ENCODE measurements around the gene TNFRSF1B. TPM values are rescaled to one million over a fixed set of nuclear protein-coding genes. Genes with fewer than 3 reads are reported as not detected.

The TNFRSF1B gene
- total and polyA plus RNA-seq, 2 donors (not counting 1 experiment from before 2014, with no cell fraction given): 24.8 to 27.5 TPM

DNA sequence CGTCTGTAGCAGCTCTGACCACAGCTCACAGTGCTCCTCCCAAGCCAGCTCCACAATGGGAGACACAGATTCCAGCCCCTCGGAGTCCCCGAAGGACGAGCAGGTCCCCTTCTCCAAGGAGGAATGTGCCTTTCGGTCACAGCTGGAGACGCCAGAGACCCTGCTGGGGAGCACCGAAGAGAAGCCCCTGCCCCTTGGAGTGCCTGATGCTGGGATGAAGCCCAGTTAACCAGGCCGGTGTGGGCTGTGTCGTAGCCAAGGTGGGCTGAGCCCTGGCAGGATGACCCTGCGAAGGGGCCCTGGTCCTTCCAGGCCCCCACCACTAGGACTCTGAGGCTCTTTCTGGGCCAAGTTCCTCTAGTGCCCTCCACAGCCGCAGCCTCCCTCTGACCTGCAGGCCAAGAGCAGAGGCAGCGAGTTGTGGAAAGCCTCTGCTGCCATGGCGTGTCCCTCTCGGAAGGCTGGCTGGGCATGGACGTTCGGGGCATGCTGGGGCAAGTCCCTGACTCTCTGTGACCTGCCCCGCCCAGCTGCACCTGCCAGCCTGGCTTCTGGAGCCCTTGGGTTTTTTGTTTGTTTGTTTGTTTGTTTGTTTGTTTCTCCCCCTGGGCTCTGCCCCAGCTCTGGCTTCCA is 40.1 kb downstream of the TNFRSF1B start:
- H4K20me1 ChIP-seq (ENCODE audit: control insufficient read depth, extremely low read depth, insufficient read depth, low read length): no peaks in the 10 kb centered on the region
- peaks cover 4% of the 10 kb centered on the region for H3K36me3 ChIP-seq (ENCODE audit: control insufficient read depth, insufficient read depth, low read length)
- H2AFZ ChIP-seq (ENCODE audit: low read length): no peak overlapping the region
- H3K79me2 ChIP-seq (ENCODE audit: control insufficient read depth, insufficient read depth, low read length): no peaks in the 10 kb centered on the region
- H3K9me3 ChIP-seq (ENCODE audit: control insufficient read depth, insufficient read depth, low read depth, low read length): no peaks in the 10 kb centered on the region
- H3K9ac ChIP-seq (ENCODE audit: insufficient read depth, low read length): no peak overlapping the region
- no peaks in the 10 kb centered on the region for H3K27me3 ChIP-seq (ENCODE audit: control insufficient read depth, insufficient read depth, low read length)
- no peak for TF ChIP-seq EZH2 (IDR thresholded peaks at IDR 0.05; ENCODE audit: low read length, missing control alignments)
- TF ChIP-seq, protein P1, sequence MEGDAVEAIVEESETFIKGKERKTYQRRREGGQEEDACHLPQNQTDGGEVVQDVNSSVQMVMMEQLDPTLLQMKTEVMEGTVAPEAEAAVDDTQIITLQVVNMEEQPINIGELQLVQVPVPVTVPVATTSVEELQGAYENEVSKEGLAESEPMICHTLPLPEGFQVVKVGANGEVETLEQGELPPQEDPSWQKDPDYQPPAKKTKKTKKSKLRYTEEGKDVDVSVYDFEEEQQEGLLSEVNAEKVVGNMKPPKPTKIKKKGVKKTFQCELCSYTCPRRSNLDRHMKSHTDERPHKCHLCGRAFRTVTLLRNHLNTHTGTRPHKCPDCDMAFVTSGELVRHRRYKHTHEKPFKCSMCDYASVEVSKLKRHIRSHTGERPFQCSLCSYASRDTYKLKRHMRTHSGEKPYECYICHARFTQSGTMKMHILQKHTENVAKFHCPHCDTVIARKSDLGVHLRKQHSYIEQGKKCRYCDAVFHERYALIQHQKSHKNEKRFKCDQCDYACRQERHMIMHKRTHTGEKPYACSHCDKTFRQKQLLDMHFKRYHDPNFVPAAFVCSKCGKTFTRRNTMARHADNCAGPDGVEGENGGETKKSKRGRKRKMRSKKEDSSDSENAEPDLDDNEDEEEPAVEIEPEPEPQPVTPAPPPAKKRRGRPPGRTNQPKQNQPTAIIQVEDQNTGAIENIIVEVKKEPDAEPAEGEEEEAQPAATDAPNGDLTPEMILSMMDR (conservative IDR thresholded peaks at IDR 0.05 in 1 of 2, IDR thresholded peaks at IDR 0.05 in 1 of 2; ENCODE audit: low read depth in 1 of 2, low read length in 2 of 2): no peak
- no peak overlapping the region for H3K27ac ChIP-seq (ENCODE audit: insufficient read depth, low read length)
- H3K4me3 ChIP-seq (replicated peaks in 1 of 4; ENCODE audit: control extremely low read depth in 1 of 4, insufficient read depth in 1 of 4, low read depth in 3 of 4, low read length in 4 of 4): no peak overlapping the region
- DNase-seq (ENCODE audit: low read depth in 2 of 2): no peak
- no peak overlapping the region for H3K4me2 ChIP-seq (ENCODE audit: extremely low read depth, insufficient read depth, low read length)
- H3K4me1 ChIP-seq (ENCODE audit: control insufficient read depth, extremely low read depth, insufficient read depth, low read length): no peaks in the 10 kb centered on the region

DNA sequence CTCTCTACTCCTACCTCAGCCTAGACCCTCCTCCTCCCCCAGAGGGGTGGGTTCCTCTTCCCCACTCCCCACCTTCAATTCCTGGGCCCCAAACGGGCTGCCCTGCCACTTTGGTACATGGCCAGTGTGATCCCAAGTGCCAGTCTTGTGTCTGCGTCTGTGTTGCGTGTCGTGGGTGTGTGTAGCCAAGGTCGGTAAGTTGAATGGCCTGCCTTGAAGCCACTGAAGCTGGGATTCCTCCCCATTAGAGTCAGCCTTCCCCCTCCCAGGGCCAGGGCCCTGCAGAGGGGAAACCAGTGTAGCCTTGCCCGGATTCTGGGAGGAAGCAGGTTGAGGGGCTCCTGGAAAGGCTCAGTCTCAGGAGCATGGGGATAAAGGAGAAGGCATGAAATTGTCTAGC is 41.5 kb downstream of the TNFRSF1B start:
- peaks cover 3% of the 10 kb centered on the region for H3K27me3 ChIP-seq (ENCODE audit: control insufficient read depth, insufficient read depth, low read length)
- H3K9ac ChIP-seq (ENCODE audit: insufficient read depth, low read length): no peak overlapping the region
- no peak overlapping the region for H3K4me2 ChIP-seq (ENCODE audit: extremely low read depth, insufficient read depth, low read length)
- H4K20me1 ChIP-seq (ENCODE audit: control insufficient read depth, extremely low read depth, insufficient read depth, low read length): no peaks in the 10 kb centered on the region
- H3K4me1 ChIP-seq (ENCODE audit: control insufficient read depth, extremely low read depth, insufficient read depth, low read length): no peaks in the 10 kb centered on the region
- peaks cover 2% of the 10 kb centered on the region for H3K36me3 ChIP-seq (ENCODE audit: control insufficient read depth, insufficient read depth, low read length)
- DNase-seq (ENCODE audit: low read depth in 2 of 2): no peak
- no peaks in the 10 kb centered on the region for H3K9me3 ChIP-seq (ENCODE audit: control insufficient read depth, insufficient read depth, low read depth, low read length)
- H3K27ac ChIP-seq (ENCODE audit: insufficient read depth, low read length): no peak overlapping the region
- TF ChIP-seq, protein P1 (conservative IDR thresholded peaks at IDR 0.05 in 1 of 2, IDR thresholded peaks at IDR 0.05 in 1 of 2; ENCODE audit: low read depth in 1 of 2, low read length in 2 of 2): no peak
- no peak for TF ChIP-seq EZH2 (IDR thresholded peaks at IDR 0.05; ENCODE audit: low read length, missing control alignments)
- H3K79me2 ChIP-seq (ENCODE audit: control insufficient read depth, insufficient read depth, low read length): no peaks in the 10 kb centered on the region
- no peak overlapping the region for H3K4me3 ChIP-seq (replicated peaks in 1 of 4; ENCODE audit: control extremely low read depth in 1 of 4, insufficient read depth in 1 of 4, low read depth in 3 of 4, low read length in 4 of 4)
- no peak overlapping the region for H2AFZ ChIP-seq (ENCODE audit: low read length)

DNA sequence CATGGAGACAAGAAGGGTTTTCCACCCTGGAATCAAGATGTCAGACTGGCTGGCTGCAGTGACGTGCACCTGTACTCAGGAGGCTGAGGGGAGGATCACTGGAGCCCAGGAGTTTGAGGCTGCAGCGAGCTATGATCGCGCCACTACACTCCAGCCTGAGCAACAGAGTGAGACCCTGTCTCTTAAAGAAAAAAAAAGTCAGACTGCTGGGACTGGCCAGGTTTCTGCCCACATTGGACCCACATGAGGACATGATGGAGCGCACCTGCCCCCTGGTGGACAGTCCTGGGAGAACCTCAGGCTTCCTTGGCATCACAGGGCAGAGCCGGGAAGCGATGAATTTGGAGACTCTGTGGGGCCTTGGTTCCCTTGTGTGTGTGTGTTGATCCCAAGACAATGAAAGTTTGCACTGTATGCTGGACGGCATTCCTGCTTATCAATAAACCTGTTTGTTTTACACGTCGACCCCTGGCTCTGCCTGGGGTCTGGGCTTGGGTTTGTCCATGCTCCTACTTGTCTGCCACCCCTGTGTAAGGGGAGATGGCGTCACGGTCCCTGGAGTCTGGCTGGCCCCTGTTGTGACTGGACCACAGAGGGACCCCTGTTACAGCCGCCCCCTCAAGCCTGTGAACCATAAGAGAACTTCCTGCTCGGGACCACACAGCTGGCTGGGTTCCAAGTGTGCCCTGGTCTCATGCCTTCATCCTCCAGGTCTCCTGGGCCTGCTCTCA is 42.1 kb downstream of the TNFRSF1B start:
- Histone ChIP-seq H3K4me3 (replicated peaks in 1 of 4; ENCODE audit: control extremely low read depth in 1 of 4, insufficient read depth in 1 of 4, low read depth in 3 of 4, low read length in 4 of 4) (no peak overlapping the region), H2AFZ (ENCODE audit: low read length) (no peak overlapping the region), H3K79me2 (ENCODE audit: control insufficient read depth, insufficient read depth, low read length) (no peaks in the 10 kb centered on the region), H4K20me1 (ENCODE audit: control insufficient read depth, extremely low read depth, insufficient read depth, low read length) (no peaks in the 10 kb centered on the region), H3K4me2 (ENCODE audit: extremely low read depth, insufficient read depth, low read length) (no peak overlapping the region), H3K9ac (ENCODE audit: insufficient read depth, low read length) (no peak overlapping the region), H3K27ac (ENCODE audit: insufficient read depth, low read length) (no peak overlapping the region), H3K4me1 (ENCODE audit: control insufficient read depth, extremely low read depth, insufficient read depth, low read length) (no peaks in the 10 kb centered on the region), H3K27me3 (ENCODE audit: control insufficient read depth, insufficient read depth, low read length) (peaks cover 3% of the 10 kb centered on the region), H3K9me3 (ENCODE audit: control insufficient read depth, insufficient read depth, low read depth, low read length) (no peaks in the 10 kb centered on the region), H3K36me3 (ENCODE audit: control insufficient read depth, insufficient read depth, low read length) (peaks cover 2% of the 10 kb centered on the region)
- TF ChIP-seq, protein P1 (conservative IDR thresholded peaks at IDR 0.05 in 1 of 2, IDR thresholded peaks at IDR 0.05 in 1 of 2; ENCODE audit: low read depth in 1 of 2, low read length in 2 of 2): peak; percentile 86 to 89
- no peak for TF ChIP-seq EZH2 (IDR thresholded peaks at IDR 0.05; ENCODE audit: low read length, missing control alignments)
- peak; percentile 51 to 81 for DNase-seq (ENCODE audit: low read depth in 2 of 2)

Measured in fibroblast of lung (primary cell).